ENCODE measurements around the gene USP8. TPM values are rescaled to one million over a fixed set of nuclear protein-coding genes. Genes with fewer than 3 reads are reported as not detected.

Gene USP8
- polyA plus RNA-seq, 2 of the 4 experiments (the other 2 are of a cell fraction), result 53.1 to 108 TPM

GRCh38 chr15:50531766-50532165 lies 107.6 kb downstream of the USP8 start:
- H3K27ac ChIP-seq, result no peak overlapping the region
- FAIRE-seq (no peak), ATAC-seq (no peak), DNase-seq (ENCODE audit: low read depth in 1 of 2, low spot score in 1 of 2) (no peak)
- H3K9me3 ChIP-seq, result no peaks in the 10 kb centered on the region
- no peaks in the 10 kb centered on the region for H3K4me1 ChIP-seq
- no peak for TF ChIP-seq HEYL (CRISPR knock-in tag; IDR thresholded peaks at IDR 0.05)
- no peak for TF ChIP-seq FOXS1 (CRISPR knock-in tag; IDR thresholded peaks at IDR 0.05)
- no peak for TF ChIP-seq FOSL2 (IDR thresholded peaks at IDR 0.05)
- TF ChIP-seq FOSL2 (CRISPR knock-in tag; IDR thresholded peaks at IDR 0.05), result no peak
- TF ChIP-seq FOSB (CRISPR knock-in tag; IDR thresholded peaks at IDR 0.05), result no peak
- no peak for TF ChIP-seq NR3C1 (IDR thresholded peaks at IDR 0.05)
- TF ChIP-seq MAFK (IDR thresholded peaks at IDR 0.05; ENCODE audit: partially characterized antibody), result no peak
- no peak for TF ChIP-seq JUN (IDR thresholded peaks at IDR 0.05)
- TF ChIP-seq NFE2L2 (conservative IDR thresholded peaks at IDR 0.05; ENCODE audit: low read length), result no peak
- no peak for TF ChIP-seq KDM1A (IDR thresholded peaks at IDR 0.05; ENCODE audit: low read depth)
- TF ChIP-seq CTCF (IDR thresholded peaks at IDR 0.05), result no peak
- CTCF ChIA-PET, result interaction anchor here (1.2 to 1.3 kb wide), 3 partner anchors 8 to 22 kb away, joined by 3 to 4 read pairs (median 4); no protein-coding TSS in a partner anchor
- H3K4me3 ChIP-seq, result no peak overlapping the region
- H3K4me2 ChIP-seq, result no peak overlapping the region
- POLR2A ChIA-PET, result interaction anchor here (1.5 kb wide), 1 partner anchor 177 kb away, joined by 3 read pairs; the partner anchor contains the start of gene GABPB1
- 64% methylated on average over 4 of the region's 4 CpGs for WGBS (ENCODE audit: missing lambda C conversion rate)

GRCh38 chr15:50542887-50543210 lies 118.6 kb downstream of the USP8 start:
- WGBS (ENCODE audit: missing lambda C conversion rate), result 58% methylated on average over 2 of the region's 2 CpGs
- FAIRE-seq, result peak; percentile 68
- no peak for DNase-seq (ENCODE audit: low read depth in 1 of 2, low spot score in 1 of 2)
- no peak for ATAC-seq
- ChIA-PET CTCF (interaction anchor here (0.7 to 1.4 kb wide), 3 partner anchors 33 to 127 kb away, joined by 3 to 4 read pairs (median 3); no protein-coding TSS in a partner anchor), POLR2A (no interaction called here)
- H3K4me3 ChIP-seq, result no peak overlapping the region
- TF ChIP-seq ZSCAN20 (CRISPR knock-in tag; IDR thresholded peaks at IDR 0.05) (no peak), FOSB (CRISPR knock-in tag; IDR thresholded peaks at IDR 0.05) (no peak), GATA3 (IDR thresholded peaks at IDR 0.05; ENCODE audit: borderline replicate concordance) (no peak), USF2 (IDR thresholded peaks at IDR 0.05) (no peak), HOXA7 (CRISPR knock-in tag; IDR thresholded peaks at IDR 0.05) (no peak), CHD2 (IDR thresholded peaks at IDR 0.05; ENCODE audit: low read length, partially characterized antibody) (no peak), RFX5 (IDR thresholded peaks at IDR 0.05) (no peak), MAX (IDR thresholded peaks at IDR 0.05) (no peak), FOSL2 (IDR thresholded peaks at IDR 0.05) (no peak), FOSL2 (CRISPR knock-in tag; IDR thresholded peaks at IDR 0.05) (no peak), CBX8 (IDR thresholded peaks at IDR 0.05) (no peak), ATOH8 (CRISPR knock-in tag; IDR thresholded peaks at IDR 0.05; ENCODE audit: low read depth) (no peak), TP53 (CRISPR knock-in tag; IDR thresholded peaks at IDR 0.05) (no peak)
- H3K4me2 ChIP-seq, result no peak overlapping the region
- no peaks in the 10 kb centered on the region for H3K4me1 ChIP-seq
- no peak overlapping the region for H3K27ac ChIP-seq
- no peaks in the 10 kb centered on the region for H3K9me3 ChIP-seq

GRCh38 chr15:50543556-50543955 lies 119.4 kb downstream of the USP8 start:
- no peaks in the 10 kb centered on the region for H3K4me1 ChIP-seq
- no peak for DNase-seq (ENCODE audit: low read depth in 1 of 2, low spot score in 1 of 2)
- POLR2A ChIA-PET, result no interaction called here
- peak; percentile 7 for FAIRE-seq
- no peaks in the 10 kb centered on the region for H3K9me3 ChIP-seq
- H3K27ac ChIP-seq, result no peak overlapping the region
- no peak for ATAC-seq
- WGBS (ENCODE audit: missing lambda C conversion rate), result 51% methylated on average over 3 of the region's 3 CpGs
- CTCF ChIA-PET, result interaction anchor here (0.7 to 1.6 kb wide), 4 partner anchors 15 to 128 kb away, joined by 3 to 4 read pairs (median 4); no protein-coding TSS in a partner anchor
- no peak overlapping the region for H3K4me2 ChIP-seq
- H3K4me3 ChIP-seq, result no peak overlapping the region
- TF ChIP-seq POLR2AphosphoS2 (conservative IDR thresholded peaks at IDR 0.05; ENCODE audit: low read length), result no peak
- TF ChIP-seq TP53 (CRISPR knock-in tag; IDR thresholded peaks at IDR 0.05), result no peak
- TF ChIP-seq TFCP2L1 (CRISPR knock-in tag; IDR thresholded peaks at IDR 0.05), result no peak
- no peak for TF ChIP-seq EHMT2 (IDR thresholded peaks at IDR 0.05; ENCODE audit: low read depth)
- TF ChIP-seq HES2 (IDR thresholded peaks at IDR 0.05), result no peak
- no peak for TF ChIP-seq RARB (CRISPR knock-in tag; IDR thresholded peaks at IDR 0.05)
- TF ChIP-seq FOSB (CRISPR knock-in tag; IDR thresholded peaks at IDR 0.05), result no peak
- TF ChIP-seq MAZ (IDR thresholded peaks at IDR 0.05; ENCODE audit: borderline replicate concordance, low read depth, low read length), result no peak
- no peak for TF ChIP-seq ELK1 (IDR thresholded peaks at IDR 0.05; ENCODE audit: low read depth, low read length)
- no peak for TF ChIP-seq USF2 (IDR thresholded peaks at IDR 0.05)
- no peak for TF ChIP-seq HOXB5 (CRISPR knock-in tag; IDR thresholded peaks at IDR 0.05)
- no peak for TF ChIP-seq NFE2L2 (conservative IDR thresholded peaks at IDR 0.05; ENCODE audit: low read length)
- no peak for TF ChIP-seq CEBPB (IDR thresholded peaks at IDR 0.05)
- no peak for TF ChIP-seq CBX2 (IDR thresholded peaks at IDR 0.05; ENCODE audit: borderline replicate concordance, low read depth)
- no peak for TF ChIP-seq SREBF2 (IDR thresholded peaks at IDR 0.05)
